ENCODE results near the gene MCTS1.
"Not testable (repeated sequence)": the region's sequence is repeated elsewhere in the genome, so short reads cannot be mapped to it uniquely, and the experiment has no call there.

Gene MCTS1

GRCh38 chrX:120629667-120630537, 26.0 kb downstream of the MCTS1 start, which contains the start of gene C1GALT1C1:
TSS of gene C1GALT1C1 (minus strand) at chrX:120630054. CDS start at chrX:120627166, 2,888 bp downstream.
- peak; percentile 90 for DNase-seq (ENCODE audit: low read depth)

GRCh38 chrX:120638619-120639018, 34.7 kb downstream of the MCTS1 start:
- DNase-seq (ENCODE audit: low read depth): no peak

GRCh38 chrX:120642871-120643270, 39.0 kb downstream of the MCTS1 start:
- DNase-seq (ENCODE audit: low read depth): no peak

GRCh38 chrX:120647127-120647526, 43.2 kb downstream of the MCTS1 start:
- DNase-seq (ENCODE audit: low read depth): no peak

GRCh38 chrX:120652256-120652655, 48.4 kb downstream of the MCTS1 start:
- not testable (repeated sequence) for DNase-seq (ENCODE audit: low read depth)

- DNase-seq (ENCODE audit: low read depth): no peak
These were observed 49.1 kb downstream of the MCTS1 start for GRCh38 chrX:120653000-120653399.

- no peak for DNase-seq (ENCODE audit: low read depth)
These were observed 56.7 kb downstream of the MCTS1 start for GRCh38 chrX:120660637-120661036.

All from amniotic epithelial cell (primary cell).